Psoas muscle (tissue), 8 donors: ENCODE measurements around the gene OXNAD1. TPM values are rescaled to one million over a fixed set of nuclear protein-coding genes. Genes with fewer than 3 reads are reported as not detected.

Experiments used
- ATAC-seq, 4 donors: fragments of 200-7000 bp; cut with Tn5 transposase; one replicate each; pipeline ENCODE4 v1.9.1; 2020; ENCODE audit warnings: moderate library complexity in 3 of 4, mild to moderate bottlenecking in 2 of 4
- DNase-seq, 2 donors: peaks; one replicate each; pipeline ENCODE4 v3.0.0-alpha.2; 2020
- H3K27ac ChIP-seq: fragments of 200-600 bp; one replicate; pipeline ENCODE4 v1.8.0; 2022
- H3K27me3 ChIP-seq, 3 donors: fragments of 200-600 bp in 1 of 3; one replicate each; pipeline versions ENCODE4 v1.6.1 to v1.8.0; 2013 to 2022; ENCODE audit warnings: low read length in 2 of 3, mild to moderate bottlenecking in 2 of 3, moderate library complexity in 1 of 3; ENCODE audit not compliant: insufficient read depth in 3 of 3
- H3K36me3 ChIP-seq, 2 donors: fragments of 200-600 bp in 1 of 2; one replicate each; pipeline versions ENCODE4 v1.6.1 to v1.8.0; 2013 to 2022; ENCODE audit warnings: low read depth in 1 of 2, mild to moderate bottlenecking in 1 of 2, moderate library complexity in 1 of 2; ENCODE audit not compliant: insufficient read depth in 1 of 2
- H3K4me1 ChIP-seq: fragments of 200-600 bp; one replicate; pipeline ENCODE4 v1.8.0; 2022
- H3K4me3 ChIP-seq: fragments of 200-600 bp; one replicate; pipeline ENCODE4 v1.8.0; 2022; ENCODE audit warnings: mild to moderate bottlenecking
- H3K9me3 ChIP-seq: fragments of 200-600 bp; one replicate; pipeline ENCODE4 v1.8.0; 2022
- WGBS, 3 donors: extraction: QIAGEN DNeasy Blood & Tissue Kit; methylation state at CpG; one replicate each; pipeline versions ENCODE4 v1.1.6 to v1.1.7; 2013; 5-methylcytosine and 5-hydroxymethylcytosine counted together
- intact Hi-C, 2 donors: fragments of 100-400 bp; cut with DNase I; formaldehyde crosslinking; loops; one replicate each; pipeline versions ENCODE4 v1.11.0 to v1.14.2; 2022
- polyA plus RNA-seq, 3 donors: library from polyadenylated mRNA; stranded (reverse); fragments of 200-250 nt; gene quantifications; one replicate each; pipeline ENCODE4 v1.2.3, GENCODE V29; 2013
- total RNA-seq, 4 donors: library from RNA; stranded (reverse); fragmentation: NEBNext Ultra II Directional in 2 of 4; extraction: Animal tissue kit (Norgen Biotek cat#: 25700) in 2 of 4; gene quantifications; one replicate each; pipeline versions ENCODE4 v1.2.1 to v1.2.4, GENCODE V29; 2021 to 2023
- TF ChIP-seq, protein P1 (sequence below): fragments of 200-600 bp; IDR thresholded peaks from one replicate; pipeline ENCODE4 v1.8.0; 2022; ENCODE audit warnings: antibody characterized with exemption
- donor health status: healthy with polysubstance abuse.
- donor health status: DM: no; HTN: no; CAD: no; lungs with moderate emphysema.
- donor health status: Bipolar disorder and iron deficiency.
- donor health status: healthy.
- donor health status: DM: yes; HTN: yes; CAD: no.
- donor health status: DM: no; HTN: no; CAD: no.
- donor health status: DM: no; HTN: no; CAD: no.
- donor health status: DM: yes; HTN: yes; CAD: no.

Gene OXNAD1
- total and polyA plus RNA-seq, 7 donors, result 5.4 to 24.4 (median 10.4) TPM

DNA sequence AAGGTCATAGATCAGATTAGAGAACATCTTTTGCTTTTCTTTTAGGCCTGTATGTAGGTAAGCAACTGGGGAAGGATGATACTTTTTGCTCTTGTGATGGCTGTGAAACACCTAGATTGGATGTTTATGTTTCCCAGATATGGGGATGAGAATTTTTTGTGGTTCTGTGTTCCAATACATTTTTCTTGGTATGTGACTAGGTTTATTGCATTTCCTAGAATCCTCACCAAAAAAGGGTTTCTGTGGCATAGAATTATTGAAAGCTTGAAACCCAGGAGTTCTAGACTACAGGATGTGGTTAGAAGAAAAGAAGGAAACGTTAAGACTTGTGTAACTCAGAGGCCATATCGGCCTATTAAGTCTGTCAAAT is 25.8 kb downstream of the OXNAD1 start:
- H3K4me1 ChIP-seq, result peaks cover 30% of the 10 kb centered on the region
- no peak overlapping the region for H3K4me3 ChIP-seq
- TF ChIP-seq, protein P1, sequence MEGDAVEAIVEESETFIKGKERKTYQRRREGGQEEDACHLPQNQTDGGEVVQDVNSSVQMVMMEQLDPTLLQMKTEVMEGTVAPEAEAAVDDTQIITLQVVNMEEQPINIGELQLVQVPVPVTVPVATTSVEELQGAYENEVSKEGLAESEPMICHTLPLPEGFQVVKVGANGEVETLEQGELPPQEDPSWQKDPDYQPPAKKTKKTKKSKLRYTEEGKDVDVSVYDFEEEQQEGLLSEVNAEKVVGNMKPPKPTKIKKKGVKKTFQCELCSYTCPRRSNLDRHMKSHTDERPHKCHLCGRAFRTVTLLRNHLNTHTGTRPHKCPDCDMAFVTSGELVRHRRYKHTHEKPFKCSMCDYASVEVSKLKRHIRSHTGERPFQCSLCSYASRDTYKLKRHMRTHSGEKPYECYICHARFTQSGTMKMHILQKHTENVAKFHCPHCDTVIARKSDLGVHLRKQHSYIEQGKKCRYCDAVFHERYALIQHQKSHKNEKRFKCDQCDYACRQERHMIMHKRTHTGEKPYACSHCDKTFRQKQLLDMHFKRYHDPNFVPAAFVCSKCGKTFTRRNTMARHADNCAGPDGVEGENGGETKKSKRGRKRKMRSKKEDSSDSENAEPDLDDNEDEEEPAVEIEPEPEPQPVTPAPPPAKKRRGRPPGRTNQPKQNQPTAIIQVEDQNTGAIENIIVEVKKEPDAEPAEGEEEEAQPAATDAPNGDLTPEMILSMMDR, result no peak

DNA sequence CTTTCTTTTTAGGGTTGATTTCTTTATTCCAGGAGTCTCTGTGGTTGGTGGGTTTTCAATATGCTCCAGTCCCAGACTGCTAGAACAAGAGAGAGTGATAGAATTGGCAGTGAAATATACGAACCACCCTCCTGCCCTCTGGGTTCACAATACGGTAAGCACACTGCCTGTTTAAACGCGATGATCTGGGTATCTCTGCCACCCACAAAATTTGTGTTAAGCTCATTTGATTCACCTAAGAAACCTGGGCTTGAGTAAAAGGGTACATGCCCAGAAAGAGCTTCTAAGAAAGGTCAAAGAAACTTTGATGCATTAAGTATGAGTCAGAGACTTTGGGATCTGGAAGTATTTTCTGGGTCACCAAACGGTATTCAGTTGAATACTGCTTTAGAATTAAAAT is 29.8 kb downstream of the OXNAD1 start:
- H3K36me3 ChIP-seq, result peaks cover 0 to 17% of the 10 kb centered on the region in 2 donors
- peaks cover 6% of the 10 kb centered on the region for H3K4me1 ChIP-seq
- no peak for ATAC-seq
- intact Hi-C loops, result no loop called here
- no peak overlapping the region for H3K4me3 ChIP-seq
- no peaks in the 10 kb centered on the region for H3K27me3 ChIP-seq
- H3K27ac ChIP-seq, result no peak overlapping the region
- 89 to 95% (median 93%) methylated on average over 5 of the region's 5 CpGs for WGBS, 3 donors
- no peak for DNase-seq
- TF ChIP-seq, protein P1, result no peak
- H3K9me3 ChIP-seq, result no peaks in the 10 kb centered on the region

More for the DNA sequence above, 25.8 kb downstream of the OXNAD1 start:
- H3K27me3 ChIP-seq, result no peaks in the 10 kb centered on the region
- intact Hi-C loops, result loop anchor here (1.0 to 2.0 kb wide), 2 partner anchors 259 to 260 kb away; no protein-coding TSS in a partner anchor
- peaks cover 0 to 11% of the 10 kb centered on the region in 2 donors for H3K36me3 ChIP-seq
- H3K27ac ChIP-seq, result peak overlapping the region; percentile 17
- 52 to 66% (median 56%) methylated on average over 2 of the region's 2 CpGs for WGBS, 3 donors
- H3K9me3 ChIP-seq, result no peaks in the 10 kb centered on the region
- DNase-seq (no peak), ATAC-seq (no peak)

DNA sequence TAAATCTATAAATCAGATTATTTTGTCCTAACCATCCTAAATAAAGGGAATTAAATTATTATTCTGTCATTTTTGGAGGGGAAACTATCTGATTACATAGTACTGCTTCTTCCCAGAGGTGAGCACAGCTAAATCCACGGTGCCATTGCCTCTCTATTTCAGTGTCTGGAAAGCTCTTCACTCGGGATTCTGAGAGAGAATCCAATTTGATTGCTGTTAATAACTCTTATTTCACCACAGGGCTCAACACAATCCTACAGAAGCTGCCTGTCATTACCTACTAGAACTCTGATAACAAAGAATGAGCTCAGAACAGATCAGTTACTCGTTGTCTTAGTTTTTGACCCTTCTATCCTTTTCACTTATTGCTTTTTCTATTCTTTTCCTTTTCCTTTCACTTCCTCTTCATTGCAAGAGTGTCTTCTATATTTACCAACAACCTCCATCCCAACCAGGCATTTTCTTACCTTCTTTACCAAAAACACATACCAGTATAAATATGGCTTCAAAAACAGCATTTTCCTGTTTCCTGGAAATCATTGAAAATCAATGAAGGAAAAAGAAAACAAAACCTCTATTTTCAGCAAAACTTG is 30.4 kb downstream of the OXNAD1 start:
- Histone ChIP-seq H3K27ac (no peak overlapping the region), H3K4me1 (peaks cover 8% of the 10 kb centered on the region), H3K27me3 (no peaks in the 10 kb centered on the region), H3K9me3 (no peaks in the 10 kb centered on the region), H3K36me3 (peaks cover 0 to 17% of the 10 kb centered on the region in 2 donors), H3K4me3 (no peak overlapping the region)
- ATAC-seq (peak in 1 of 4 donors; percentile 29), DNase-seq (no peak)
- WGBS, 3 donors, result 32 to 48% (median 35%) methylated on average over 3 of the region's 3 CpGs
- TF ChIP-seq, protein P1, result no peak
- intact Hi-C loops, result no loop called here

DNA sequence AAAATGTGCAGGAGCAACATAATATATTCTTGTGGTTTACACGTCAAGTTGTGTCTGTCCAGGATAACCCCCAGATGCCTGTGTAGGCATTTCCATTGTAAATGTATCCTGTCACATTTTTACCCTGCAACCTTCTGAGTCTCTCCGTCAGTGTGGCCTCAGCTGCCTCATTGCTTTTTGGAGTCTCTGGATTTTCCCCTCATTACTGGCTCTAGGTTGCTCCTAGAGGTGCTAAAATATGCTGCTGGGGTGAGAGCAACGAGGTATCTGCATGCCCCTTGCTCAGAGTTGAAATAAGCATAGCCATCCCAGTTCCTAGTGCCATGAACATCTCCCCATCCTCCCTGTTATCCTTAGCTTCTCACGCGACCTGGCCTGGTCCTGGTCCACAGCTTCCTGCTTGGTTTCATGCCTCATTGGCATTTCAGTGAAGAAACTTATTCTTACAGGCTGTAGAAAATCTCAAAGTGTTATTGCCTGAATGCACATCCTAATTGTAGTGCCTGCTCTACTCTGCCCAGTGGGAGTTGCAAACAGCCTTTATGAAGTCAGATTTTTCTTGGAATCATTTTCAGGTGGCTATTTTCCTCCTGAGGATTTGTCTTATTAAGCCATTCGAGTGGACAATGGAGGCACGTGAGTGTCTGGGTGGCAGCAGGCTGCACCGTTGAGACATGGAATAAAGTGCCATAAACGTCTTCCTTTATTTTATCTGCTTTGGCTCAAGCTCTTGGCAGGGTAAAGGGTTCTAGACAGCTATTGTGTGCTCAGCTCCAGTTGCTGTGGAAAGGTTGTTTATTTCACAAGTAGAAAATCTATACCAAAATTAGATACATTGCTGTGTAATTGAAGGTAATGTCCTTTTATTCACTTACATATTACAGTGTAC is 33.2 kb downstream of the OXNAD1 start:
- 51 to 69% (median 61%) methylated on average over 9 of the region's 9 CpGs for WGBS, 3 donors
- no peak for ATAC-seq
- DNase-seq, result no peak
- intact Hi-C loops, result no loop called here
- Histone ChIP-seq H3K27me3 (no peaks in the 10 kb centered on the region), H3K27ac (no peak overlapping the region), H3K9me3 (no peaks in the 10 kb centered on the region), H3K36me3 (peaks cover 5 to 38% of the 10 kb centered on the region in 2 donors), H3K4me3 (no peak overlapping the region), H3K4me1 (peaks cover 10% of the 10 kb centered on the region)
- TF ChIP-seq, protein P1, result no peak
